Melanocyte of skin (primary cell): ENCODE measurements around the gene ERCC4. TPM values are rescaled to one million over a fixed set of nuclear protein-coding genes. Genes with fewer than 3 reads are reported as not detected.

Source experiments
- total RNA-seq, 2 donors: library from RNA; depleted of rRNA; stranded (reverse); fragments of >200 nt; gene quantifications; 2 replicates each; pipeline ENCODE4 v1.2.3, GENCODE V29; 2012

ERCC4 gene
- total RNA-seq, result 10 to 100 TPM; 10.7 to 11.0 TPM

DNA sequence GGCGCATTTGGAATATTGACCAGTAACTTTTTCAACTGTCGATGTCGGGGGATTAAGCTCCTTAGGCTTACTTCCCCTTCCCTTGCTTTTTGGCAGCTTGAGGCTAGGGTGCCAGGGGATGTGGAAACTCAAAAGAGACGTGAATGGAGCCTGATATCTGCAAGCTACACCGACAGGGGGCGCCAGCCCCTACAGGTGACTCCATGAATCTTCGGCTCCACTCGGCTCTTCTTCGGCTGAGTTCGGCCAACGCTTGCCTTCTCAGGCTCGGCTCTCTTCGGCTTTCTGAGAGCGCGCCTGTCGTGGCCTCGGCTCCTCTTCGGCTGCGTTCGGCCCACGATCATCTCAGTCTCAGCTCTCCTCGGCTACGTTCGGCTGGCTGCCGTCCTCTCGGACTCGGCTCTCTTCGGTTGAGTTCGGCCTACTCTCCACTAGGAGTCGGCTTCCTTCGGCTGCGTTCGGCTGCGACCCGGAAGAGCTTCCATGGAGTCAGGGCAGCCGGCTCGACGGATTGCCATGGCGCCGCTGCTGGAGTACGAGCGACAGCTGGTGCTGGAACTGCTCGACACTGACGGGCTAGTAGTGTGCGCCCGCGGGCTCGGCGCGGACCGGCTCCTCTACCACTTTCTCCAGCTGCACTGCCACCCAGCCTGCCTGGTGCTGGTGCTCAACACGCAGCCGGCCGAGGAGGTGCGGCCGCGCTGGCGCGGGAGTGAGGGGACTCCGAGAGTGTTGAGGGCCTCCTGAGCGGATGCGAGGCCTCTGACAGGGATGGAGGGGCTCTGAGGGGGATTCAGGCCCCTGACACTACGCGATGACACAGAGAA lies at the start of gene ERCC4:
ERCC4 (plus strand) TSS at position 472 of the 827 bp plus-strand sequence; CDS start at position 484, 12 bp downstream.

Other genes starting within 250 kb of the ERCC4 start
- gene MRTFB, start 151.2 kb downstream of the ERCC4 start, total RNA-seq, result 10 to 100 TPM in 1 of 2 donors, 1 to 10 TPM in 1; 9.7 to 10.3 TPM